K562 (cell line): ENCODE results near the gene ZNF616. TPM values are rescaled to one million over a fixed set of nuclear protein-coding genes. Genes with fewer than 3 reads are reported as not detected.

Experiments used
- CXXC5 ChIP-seq: fragments of 250-450 bp; sonication (Bioruptor Pico); IDR thresholded peaks from 2 replicates; pipeline ENCODE4 v1.8.0; 2022; ENCODE audit warnings: inconsistent platforms, mild to moderate bottlenecking, moderate library complexity
- E4F1 ChIP-seq: fragments of 250-450 bp; sonication (Bioruptor Pico); IDR thresholded peaks from 2 replicates; pipeline ENCODE4 v1.5.0; 2021; ENCODE audit warnings: mild to moderate bottlenecking, borderline replicate concordance
- HNRNPL ChIP-seq: fragments of 200-400 bp; formaldehyde crosslinking; IDR thresholded peaks from 2 replicates; pipeline ENCODE4 v1.6.1; 2017; ENCODE audit warnings: low read depth, mild to moderate bottlenecking, low read length
- JUNB ChIP-seq: fragments of 450-650 bp; formaldehyde crosslinking; conservative IDR thresholded peaks from 2 replicates; pipeline ENCODE4 v1.4.0; 2020; ENCODE audit warnings: mild to moderate bottlenecking
- MAFF ChIP-seq: IDR thresholded peaks from 2 replicates; pipeline ENCODE4 v1.6.1; 2012; ENCODE audit warnings: low read length, improper control_type of control experiment
- MEIS2 ChIP-seq: fragments of 450-650 bp; IDR thresholded peaks from 2 replicates; pipeline ENCODE4 v1.6.1; 2014; ENCODE audit warnings: mild to moderate bottlenecking; ENCODE audit not compliant: partially characterized antibody
- NCOA1 ChIP-seq: fragments of 450-650 bp; IDR thresholded peaks from 2 replicates; pipeline ENCODE4 v1.6.1; 2016; ENCODE audit warnings: low read depth
- NCOA2 ChIP-seq, 2 experiments: fragments of 450-650 bp; IDR thresholded peaks; 2 replicates each; pipeline ENCODE4 v1.6.1; 2018; ENCODE audit warnings: mild to moderate bottlenecking in 2 of 2, moderate library complexity in 1 of 2; ENCODE audit not compliant: partially characterized antibody in 2 of 2
- PATZ1 ChIP-seq: fragments of 250-450 bp; sonication (Bioruptor Pico); IDR thresholded peaks from 2 replicates; pipeline ENCODE4 v1.5.0; 2020; ENCODE audit warnings: mild to moderate bottlenecking, borderline replicate concordance
- ZKSCAN8 ChIP-seq: fragments of 200-800 bp; sonication (Bioruptor generic); IDR thresholded peaks from 2 replicates; pipeline ENCODE4 v1.6.1; 2016; ENCODE audit warnings: missing genetic modification characterization, missing compliant biosample characterization
- ZNF589 ChIP-seq: fragments of 200-800 bp; sonication (Bioruptor generic); IDR thresholded peaks from 2 replicates; pipeline ENCODE4 v1.6.1; 2016; ENCODE audit warnings: low read depth, missing genetic modification characterization, missing compliant biosample characterization
- polyA plus RNA-seq, 8 experiments: library from polyadenylated mRNA; depleted of rRNA in 4 of 8; stranded (reverse) in 5 of 8; unstranded in 3 of 8; fragments of >200 nt; fragmentation: Nextera tagmentation in 2 of 8; fragmentation: Illumina TruSeq in 1 of 8; extraction: Ambion mirVana in 2 of 8; extraction: Trizol in 1 of 8; gene quantifications; 2 replicates each; pipeline versions ENCODE4 v1.2.1 to v1.2.3, GENCODE V29; 2011 to 2014; ENCODE audit warnings: inconsistent platforms in 1 of 8, missing spikeins in 1 of 8
- total RNA-seq, 7 experiments: library from RNA; depleted of rRNA in 6 of 7; stranded (reverse); fragments of >200 nt in 6 of 7; fragmentation: Illumina TruSeq in 2 of 7; extraction: Trizol in 2 of 7; gene quantifications; 2 replicates each; pipeline versions ENCODE4 v1.2.1 to v1.2.3, GENCODE V29; 2011 to 2021; ENCODE audit warnings: low replicate concordance in 1 of 7
- TF ChIP-seq, protein P1 (sequence below): fragments of 450-650 bp; IDR thresholded peaks from 2 replicates; pipeline ENCODE4 v1.6.1; 2017; ENCODE audit warnings: antibody characterized with exemption
- TF ChIP-seq, protein P2 (sequence below), 2 experiments: fragments of 150-350 bp in 1 of 2; IDR thresholded peaks; 2 replicates each; pipeline ENCODE4 v1.6.1; 2012 to 2016; ENCODE audit warnings: low read depth in 2 of 2, low read length in 2 of 2, mild to moderate bottlenecking in 1 of 2, moderate library complexity in 1 of 2

ZNF616 gene
- total and polyA plus RNA-seq, 9 of the 15 experiments (the other 6 are each of a cell fraction or from before 2014, with no cell fraction given), result 3.4 to 13.0 (median 6.7) TPM

DNA sequence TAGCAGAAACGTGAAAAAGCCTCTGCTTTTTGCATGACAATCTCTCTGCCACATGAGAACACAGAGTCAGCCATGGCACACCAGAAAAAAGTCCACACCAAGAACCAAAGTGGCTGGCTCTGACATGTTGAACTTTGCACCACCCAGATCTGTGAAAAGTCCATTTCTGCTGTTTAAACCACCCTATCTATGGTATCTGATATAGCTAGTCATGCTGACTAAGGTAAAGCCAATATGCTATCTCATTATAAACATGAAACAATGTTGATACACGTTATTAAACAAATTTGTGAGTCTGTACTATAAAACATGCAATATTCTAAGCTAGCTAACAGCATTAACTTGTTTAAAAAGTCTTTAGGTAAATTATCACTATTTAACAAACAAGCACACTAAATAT, 70.1 kb downstream of the ZNF616 start (continued):
- TF ChIP-seq E4F1 (no peak), HNRNPL (no peak), JUNB (no peak), ZNF589 (CRISPR knock-in tag) (no peak), CXXC5 (no peak), ZKSCAN8 (CRISPR knock-in tag) (no peak), NCOA1 (no peak), MEIS2 (no peak), PATZ1 (CRISPR knock-in tag) (no peak), MAFF (peak; percentile 9; the same call in 1 of the 2 replicates), NCOA2 (IDR thresholded peaks at IDR 0.05; ENCODE audit: partially characterized antibody in 2 of 2) (no peak)
- TF ChIP-seq, protein P1, sequence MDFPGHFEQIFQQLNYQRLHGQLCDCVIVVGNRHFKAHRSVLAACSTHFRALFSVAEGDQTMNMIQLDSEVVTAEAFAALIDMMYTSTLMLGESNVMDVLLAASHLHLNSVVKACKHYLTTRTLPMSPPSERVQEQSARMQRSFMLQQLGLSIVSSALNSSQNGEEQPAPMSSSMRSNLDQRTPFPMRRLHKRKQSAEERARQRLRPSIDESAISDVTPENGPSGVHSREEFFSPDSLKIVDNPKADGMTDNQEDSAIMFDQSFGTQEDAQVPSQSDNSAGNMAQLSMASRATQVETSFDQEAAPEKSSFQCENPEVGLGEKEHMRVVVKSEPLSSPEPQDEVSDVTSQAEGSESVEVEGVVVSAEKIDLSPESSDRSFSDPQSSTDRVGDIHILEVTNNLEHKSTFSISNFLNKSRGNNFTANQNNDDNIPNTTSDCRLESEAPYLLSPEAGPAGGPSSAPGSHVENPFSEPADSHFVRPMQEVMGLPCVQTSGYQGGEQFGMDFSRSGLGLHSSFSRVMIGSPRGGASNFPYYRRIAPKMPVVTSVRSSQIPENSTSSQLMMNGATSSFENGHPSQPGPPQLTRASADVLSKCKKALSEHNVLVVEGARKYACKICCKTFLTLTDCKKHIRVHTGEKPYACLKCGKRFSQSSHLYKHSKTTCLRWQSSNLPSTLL, result no peak
- TF ChIP-seq, protein P2, sequence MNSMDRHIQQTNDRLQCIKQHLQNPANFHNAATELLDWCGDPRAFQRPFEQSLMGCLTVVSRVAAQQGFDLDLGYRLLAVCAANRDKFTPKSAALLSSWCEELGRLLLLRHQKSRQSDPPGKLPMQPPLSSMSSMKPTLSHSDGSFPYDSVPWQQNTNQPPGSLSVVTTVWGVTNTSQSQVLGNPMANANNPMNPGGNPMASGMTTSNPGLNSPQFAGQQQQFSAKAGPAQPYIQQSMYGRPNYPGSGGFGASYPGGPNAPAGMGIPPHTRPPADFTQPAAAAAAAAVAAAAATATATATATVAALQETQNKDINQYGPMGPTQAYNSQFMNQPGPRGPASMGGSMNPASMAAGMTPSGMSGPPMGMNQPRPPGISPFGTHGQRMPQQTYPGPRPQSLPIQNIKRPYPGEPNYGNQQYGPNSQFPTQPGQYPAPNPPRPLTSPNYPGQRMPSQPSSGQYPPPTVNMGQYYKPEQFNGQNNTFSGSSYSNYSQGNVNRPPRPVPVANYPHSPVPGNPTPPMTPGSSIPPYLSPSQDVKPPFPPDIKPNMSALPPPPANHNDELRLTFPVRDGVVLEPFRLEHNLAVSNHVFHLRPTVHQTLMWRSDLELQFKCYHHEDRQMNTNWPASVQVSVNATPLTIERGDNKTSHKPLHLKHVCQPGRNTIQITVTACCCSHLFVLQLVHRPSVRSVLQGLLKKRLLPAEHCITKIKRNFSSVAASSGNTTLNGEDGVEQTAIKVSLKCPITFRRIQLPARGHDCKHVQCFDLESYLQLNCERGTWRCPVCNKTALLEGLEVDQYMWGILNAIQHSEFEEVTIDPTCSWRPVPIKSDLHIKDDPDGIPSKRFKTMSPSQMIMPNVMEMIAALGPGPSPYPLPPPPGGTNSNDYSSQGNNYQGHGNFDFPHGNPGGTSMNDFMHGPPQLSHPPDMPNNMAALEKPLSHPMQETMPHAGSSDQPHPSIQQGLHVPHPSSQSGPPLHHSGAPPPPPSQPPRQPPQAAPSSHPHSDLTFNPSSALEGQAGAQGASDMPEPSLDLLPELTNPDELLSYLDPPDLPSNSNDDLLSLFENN (IDR thresholded peaks at IDR 0.05; ENCODE audit: low read depth in 2 of 2, low read length in 2 of 2), result no peak
- TF ChIP-seq, all 486 proteins: peak for 4
